Stimulated activated CD4-positive, alpha-beta T cell treated with anti-CD3 and anti-CD28 coated beads, Interleukin-1b, Interleukin-23, amount 100 ng/mL, for 1 hour (primary cell): ENCODE results near the gene AUTS2.

ENCODE experiments used
- DNase-seq, 2 donors: peaks; one replicate each; pipeline ENCODE4 v3.0.0-alpha.2; 2020; ENCODE audit warnings: low read depth in 2 of 2

Gene AUTS2

GRCh38 chr7:70183278-70183677, 585.0 kb downstream of the AUTS2 start:
- no peak for DNase-seq

GRCh38 chr7:70188901-70189650, 590.8 kb downstream of the AUTS2 start:
- DNase-seq = no peak

GRCh38 chr7:70189776-70190175, 591.5 kb downstream of the AUTS2 start:
- DNase-seq = no peak

GRCh38 chr7:70190281-70190680, 592.0 kb downstream of the AUTS2 start:
- DNase-seq = no peak

GRCh38 chr7:70193514-70193913, 595.2 kb downstream of the AUTS2 start:
- DNase-seq = no peak

GRCh38 chr7:70208236-70209063, 610.2 kb downstream of the AUTS2 start:
- no peak for DNase-seq

- no peak for DNase-seq
Observed at GRCh38 chr7:70210200-70210935, 612.1 kb downstream of the AUTS2 start.

GRCh38 chr7:70210936-70211310, 612.6 kb downstream of the AUTS2 start:
- no peak for DNase-seq

GRCh38 chr7:70212281-70212680, 614.0 kb downstream of the AUTS2 start:
- no peak for DNase-seq

GRCh38 chr7:70214071-70214470, 615.8 kb downstream of the AUTS2 start:
- DNase-seq = no peak

GRCh38 chr7:70215491-70215890, 617.2 kb downstream of the AUTS2 start:
- DNase-seq = no peak

GRCh38 chr7:70217571-70217970, 619.3 kb downstream of the AUTS2 start:
- no peak for DNase-seq

- DNase-seq = no peak
Observed at GRCh38 chr7:70218006-70218405, 619.7 kb downstream of the AUTS2 start.

GRCh38 chr7:70219061-70219460, 620.8 kb downstream of the AUTS2 start:
- no peak for DNase-seq

- DNase-seq = no peak
Observed at GRCh38 chr7:70229242-70229641, 631.0 kb downstream of the AUTS2 start.

GRCh38 chr7:70230761-70231160, 632.5 kb downstream of the AUTS2 start:
- no peak for DNase-seq

- no peak for DNase-seq
Observed at GRCh38 chr7:70233776-70234175, 635.5 kb downstream of the AUTS2 start.

GRCh38 chr7:70237256-70237655, 639.0 kb downstream of the AUTS2 start:
- DNase-seq = no peak

GRCh38 chr7:70237831-70238575, 639.7 kb downstream of the AUTS2 start:
- no peak for DNase-seq

GRCh38 chr7:70239918-70240317, 641.6 kb downstream of the AUTS2 start:
- no peak for DNase-seq

GRCh38 chr7:70240873-70241272, 642.6 kb downstream of the AUTS2 start:
- no peak for DNase-seq
